ENCODE data around the gene NOL4L.
"Not testable (repeated sequence)": the region's sequence is repeated elsewhere in the genome, so short reads cannot be mapped to it uniquely, and the experiment has no call there.

The NOL4L gene

DNA sequence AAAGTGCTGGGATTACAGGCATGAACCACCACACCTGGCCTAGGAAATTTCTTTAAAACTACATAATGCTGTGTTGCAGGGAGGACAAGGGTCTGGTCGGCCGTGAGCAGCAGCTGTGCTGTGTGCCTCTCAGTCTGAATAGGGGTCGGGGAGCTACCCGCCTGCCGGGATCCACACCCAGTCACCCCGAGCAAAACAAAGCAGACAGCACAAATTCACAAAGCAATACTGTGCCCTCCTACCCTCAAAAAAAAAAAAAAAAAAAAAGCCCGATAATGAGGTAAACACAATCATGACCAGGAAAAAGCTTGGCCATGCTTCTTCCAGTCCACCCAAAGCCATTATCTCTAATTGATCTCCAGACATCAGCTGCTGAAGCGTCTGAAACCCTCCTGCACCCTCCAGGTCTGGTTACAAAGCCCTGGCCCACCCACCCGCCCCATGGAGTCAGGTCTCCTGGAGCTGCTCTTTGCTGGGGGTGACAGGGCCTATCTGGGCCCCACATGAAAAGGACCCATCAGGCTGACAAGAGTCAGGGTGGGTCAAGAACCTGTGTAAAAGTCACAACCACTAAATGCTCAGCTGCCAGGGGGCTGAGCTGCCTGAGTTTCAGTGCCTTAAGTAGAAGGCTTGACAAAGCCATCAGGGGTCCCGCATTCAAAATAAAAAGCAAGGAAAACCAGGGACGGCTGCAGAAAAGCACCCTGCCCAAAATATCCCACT is 88.2 kb downstream of the NOL4L start:
- no peak for DNase-seq

DNA sequence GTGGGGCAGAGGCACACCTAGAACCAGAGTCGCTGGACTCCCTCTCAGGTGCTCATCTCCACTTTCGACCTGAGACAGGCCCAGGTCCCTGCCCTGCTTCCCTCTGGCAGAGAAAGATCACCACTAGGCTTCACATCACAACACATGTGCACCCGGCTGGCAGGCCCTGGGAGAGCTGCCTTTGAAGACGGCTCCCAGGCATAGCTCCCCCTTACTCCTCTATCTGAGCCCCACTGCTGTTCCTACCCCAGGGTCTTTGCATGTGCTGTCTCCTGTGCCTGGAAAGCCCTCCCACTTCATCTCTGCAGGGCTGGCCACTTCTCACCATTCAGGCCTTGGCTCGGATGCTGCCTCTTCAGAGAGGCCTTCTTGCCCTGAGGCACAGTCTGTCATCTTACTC is 89.2 kb downstream of the NOL4L start:
- DNase-seq, result no peak

DNA sequence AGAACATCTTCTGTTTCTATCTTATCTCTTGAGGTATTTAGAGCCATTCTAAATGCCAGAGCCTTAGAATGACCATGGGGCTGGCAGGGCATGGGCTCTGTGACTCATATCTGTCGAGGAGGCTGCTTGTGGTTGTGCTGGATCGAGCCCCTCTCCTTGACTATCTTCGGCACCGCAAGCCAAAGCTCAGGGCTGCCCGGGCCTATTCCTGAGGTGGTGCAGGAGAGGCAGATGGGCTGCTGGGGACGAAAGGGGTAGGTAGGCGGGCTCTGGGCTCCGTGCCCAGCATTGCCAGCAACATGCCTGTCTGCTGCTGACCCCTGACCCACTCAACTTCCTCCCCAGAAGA is 89.9 kb downstream of the NOL4L start:
- no peak for DNase-seq

DNA sequence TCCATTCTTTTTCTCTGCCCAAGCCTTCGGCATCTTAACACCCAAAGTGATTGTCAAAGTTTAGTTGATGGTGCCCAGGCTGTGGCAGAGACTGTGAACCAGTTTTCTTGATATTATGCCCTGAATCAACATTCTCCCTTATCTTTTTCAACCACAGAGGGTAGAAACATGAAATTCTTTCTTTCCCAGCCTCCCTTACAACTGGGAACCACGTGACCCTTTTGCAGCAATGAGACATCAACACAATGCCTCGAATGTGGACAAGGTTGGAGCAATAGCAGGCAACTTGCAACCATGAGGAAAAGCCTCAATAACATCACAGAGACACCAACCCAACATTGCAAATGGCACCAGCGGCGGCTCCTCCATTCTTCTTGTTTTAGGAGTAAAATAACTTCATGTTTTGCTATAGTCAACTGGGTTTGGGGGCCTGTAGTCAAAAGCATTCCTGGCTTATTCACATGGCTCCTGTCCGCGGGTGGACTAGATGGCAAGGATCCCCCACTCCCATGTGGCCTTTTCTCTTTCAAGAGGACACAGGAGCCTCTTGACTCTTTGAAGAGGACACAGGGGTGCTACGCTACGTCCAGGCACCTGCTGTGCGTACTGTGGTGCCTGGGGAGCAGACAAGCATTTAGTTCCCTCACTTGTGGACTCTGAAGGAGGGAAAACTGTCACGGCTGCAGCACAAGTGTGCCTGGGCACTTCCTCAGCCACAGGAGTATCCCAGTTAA is 90.5 kb downstream of the NOL4L start:
- DNase-seq, result no peak

DNA sequence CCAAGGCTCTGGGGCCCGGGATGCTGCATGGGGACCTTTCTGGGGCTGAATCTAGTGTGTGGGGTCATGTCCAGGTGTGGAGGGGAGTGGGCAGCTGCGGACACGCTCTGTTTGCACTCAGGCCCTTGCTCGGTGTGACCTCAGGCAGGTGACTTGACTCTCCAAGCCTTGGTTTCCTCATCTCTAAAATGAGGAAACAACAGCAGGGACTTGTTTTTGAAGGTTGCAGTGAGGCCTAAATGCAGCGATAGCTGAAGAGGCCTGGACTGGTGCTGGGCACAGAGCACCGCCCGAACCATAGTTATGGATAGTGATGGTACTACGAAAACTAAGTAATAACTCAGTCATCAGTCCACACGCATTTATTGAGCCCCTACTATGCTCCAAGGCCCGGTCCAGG is 91.8 kb downstream of the NOL4L start:
- DNase-seq, result no peak

DNA sequence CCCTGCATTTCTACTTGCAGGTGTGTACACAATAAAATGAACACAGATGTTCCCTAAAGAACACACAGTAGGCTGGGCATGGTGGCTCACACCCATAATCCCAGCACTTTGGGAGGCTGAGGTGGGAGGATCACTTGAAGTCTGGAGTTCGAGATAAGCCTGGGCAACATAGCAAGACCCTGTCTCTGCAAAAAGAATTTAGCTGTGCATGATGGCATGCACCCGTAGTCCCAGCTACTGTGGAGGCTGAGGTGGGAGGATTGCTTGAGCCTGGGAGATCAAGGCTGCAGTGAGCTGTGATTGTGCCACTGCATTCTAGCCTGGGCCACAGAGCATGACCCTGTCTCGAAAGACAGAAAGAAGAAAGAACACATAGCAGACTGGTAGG is 93.4 kb downstream of the NOL4L start:
- not testable (repeated sequence) for DNase-seq

DNA sequence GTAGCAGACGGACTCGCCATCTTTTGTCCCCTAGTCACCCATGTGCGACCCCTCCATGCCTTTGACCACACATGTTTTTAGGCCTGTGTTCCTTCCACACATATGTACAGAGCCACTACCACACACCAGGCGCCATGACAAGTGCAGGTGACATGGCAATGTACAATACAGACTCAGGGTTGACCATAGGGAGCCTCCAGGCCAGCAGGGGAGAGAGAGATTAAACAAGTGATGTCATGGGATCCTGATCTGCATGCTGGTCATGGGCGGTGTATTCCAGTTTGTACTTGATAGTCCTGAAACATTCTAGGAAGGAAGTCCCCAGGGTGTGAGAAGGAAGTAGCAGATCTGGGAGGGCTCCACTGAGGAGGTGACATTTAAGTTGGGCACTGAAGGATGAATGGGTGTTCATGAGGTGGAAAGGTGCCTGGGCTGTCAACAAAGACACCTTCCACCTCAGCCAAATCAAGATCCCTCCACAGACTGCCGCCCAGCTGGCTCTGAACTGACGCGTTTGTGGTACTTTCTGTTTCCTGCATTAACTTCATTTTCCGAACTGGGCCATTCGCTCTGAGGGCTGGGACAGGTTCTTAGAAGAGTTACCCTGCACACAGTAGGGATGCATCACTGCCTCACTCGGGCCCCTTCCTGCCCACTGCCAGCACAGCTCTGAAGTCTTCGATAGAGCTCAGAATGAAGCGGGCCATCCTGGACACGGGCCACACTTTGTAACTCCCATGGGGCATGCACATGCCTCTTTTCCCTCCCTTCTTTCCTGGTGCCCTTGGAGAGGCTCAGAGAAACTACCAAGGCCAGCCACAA is 94.0 kb downstream of the NOL4L start:
- DNase-seq, result no peak

DNA sequence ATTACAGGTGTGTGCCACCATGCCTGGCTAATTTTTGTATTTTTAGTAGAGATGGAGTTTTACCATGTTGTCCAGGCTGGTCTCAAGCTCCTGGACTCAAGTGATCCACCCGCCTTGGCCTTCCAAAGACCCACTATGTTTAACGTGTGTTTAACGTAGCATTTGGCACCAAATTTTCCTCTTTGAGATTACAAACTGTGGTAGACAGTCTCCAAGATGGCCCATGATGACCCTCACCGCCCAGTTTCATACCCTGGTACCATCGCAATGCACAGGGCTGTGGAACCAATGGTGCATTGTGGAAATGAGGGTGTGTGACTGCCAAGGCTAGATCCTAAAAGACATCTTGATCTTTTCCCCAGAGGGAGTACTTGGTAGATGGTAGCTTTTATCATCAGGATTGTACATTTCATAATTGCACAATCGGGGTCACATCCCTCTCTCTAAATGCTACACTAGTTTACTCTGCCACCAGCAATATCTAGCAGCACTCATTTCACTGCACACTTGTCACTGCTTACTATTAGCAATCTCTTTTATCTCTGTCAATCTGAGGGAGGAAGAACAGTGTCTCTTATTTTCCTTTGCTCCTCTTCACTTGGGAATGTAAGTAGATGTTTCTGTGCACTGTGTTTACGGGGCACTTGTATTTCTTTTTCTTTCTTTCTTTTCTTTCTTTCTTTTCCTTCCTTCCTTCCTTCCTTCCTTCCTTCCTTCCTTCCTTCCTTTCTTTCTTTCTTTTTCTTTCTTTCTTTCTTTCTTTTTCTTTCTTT is 96.9 kb downstream of the NOL4L start:
- DNase-seq, result no peak

DNA sequence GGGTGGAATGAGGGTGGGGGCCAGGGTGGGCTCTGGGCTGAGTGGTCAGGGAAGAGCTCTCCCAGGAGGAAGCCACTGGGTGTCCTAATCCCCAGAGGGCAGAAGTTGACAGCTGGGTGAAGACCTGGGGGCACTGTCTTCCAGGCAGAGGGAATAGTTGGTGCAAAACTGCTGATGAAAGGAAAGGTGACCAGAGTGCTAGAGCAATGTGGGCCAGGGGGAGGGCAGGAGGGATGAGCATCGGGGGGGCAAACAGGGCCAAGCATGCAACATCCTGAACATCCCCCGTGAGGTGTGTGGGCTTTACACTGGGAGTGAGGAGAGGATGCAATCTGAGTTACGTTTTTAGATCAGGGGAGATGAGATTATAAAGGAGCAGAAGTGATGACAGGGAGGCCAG is 97.8 kb downstream of the NOL4L start:
- DNase-seq, result no peak

DNA sequence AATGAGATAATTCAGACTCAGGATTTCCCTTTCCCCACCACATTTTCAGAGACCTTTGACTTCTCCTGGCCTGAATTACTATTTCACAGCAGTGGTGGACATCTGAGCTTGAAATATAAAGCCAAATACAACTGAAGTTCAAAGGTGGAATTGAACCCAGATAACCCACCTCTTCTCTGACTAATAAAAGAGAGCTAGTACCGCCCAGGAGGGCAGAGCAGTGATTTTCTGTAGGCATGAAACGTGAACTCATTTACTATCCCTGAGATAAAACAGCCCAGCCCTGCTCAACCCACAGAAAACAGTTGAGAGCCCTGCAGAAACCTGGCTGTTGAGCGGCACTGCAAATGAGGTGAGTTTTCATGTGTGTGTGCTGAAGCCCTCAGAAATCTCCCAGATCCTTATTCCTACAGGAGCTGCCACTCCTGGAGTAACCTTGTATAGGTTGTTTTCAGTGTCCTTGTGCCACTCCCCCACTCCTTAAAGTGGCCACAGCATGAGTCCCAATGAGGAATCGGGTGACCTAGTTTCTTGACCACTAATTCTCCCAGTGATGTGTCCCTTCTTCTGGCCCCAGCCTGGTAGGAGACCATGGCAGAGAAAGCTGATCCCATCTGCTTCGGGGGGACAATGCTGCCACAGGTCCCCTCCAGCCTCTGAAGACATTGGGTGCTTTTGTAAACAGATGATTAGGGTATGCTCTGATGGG is 99.2 kb downstream of the NOL4L start:
- DNase-seq, result no peak

DNA sequence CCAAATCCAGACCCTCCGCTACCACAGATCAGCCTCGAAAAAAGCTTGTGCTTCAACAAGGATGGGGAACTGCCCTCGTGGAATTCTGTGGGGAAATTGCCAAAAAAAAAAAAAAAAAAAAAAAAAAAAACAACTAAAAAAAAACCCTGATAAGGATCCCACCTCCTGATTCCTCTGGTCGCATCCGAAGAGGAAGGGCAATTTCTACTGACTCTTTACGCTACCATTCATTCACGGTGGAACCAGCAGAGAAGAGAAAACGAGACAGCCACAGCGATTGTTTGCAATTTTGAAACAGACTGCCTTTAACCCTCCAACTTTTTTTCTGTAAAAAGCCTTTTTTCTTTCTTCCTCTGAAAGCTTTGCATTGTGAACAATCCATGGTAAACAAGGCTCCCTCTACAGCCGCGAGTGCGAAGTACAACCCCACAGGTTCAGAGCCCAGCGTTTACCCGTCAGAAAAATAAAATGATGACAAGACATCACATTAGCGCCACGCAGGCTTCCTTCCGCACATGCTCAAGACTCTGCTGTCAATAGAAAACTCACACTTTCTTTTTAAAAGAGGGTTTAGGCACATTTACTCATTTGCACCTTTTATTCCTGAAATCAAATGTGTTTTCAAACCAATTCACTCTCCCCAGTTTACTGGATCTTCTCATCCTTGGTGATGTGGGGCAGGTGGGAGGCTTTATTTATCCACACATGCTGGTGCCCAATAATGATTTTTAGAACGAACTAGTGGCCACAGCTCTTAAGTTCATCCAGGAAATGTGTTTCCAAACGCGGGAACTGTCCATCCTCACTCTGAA is 100.0 kb downstream of the NOL4L start:
- DNase-seq, result peak; percentile 83

DNA sequence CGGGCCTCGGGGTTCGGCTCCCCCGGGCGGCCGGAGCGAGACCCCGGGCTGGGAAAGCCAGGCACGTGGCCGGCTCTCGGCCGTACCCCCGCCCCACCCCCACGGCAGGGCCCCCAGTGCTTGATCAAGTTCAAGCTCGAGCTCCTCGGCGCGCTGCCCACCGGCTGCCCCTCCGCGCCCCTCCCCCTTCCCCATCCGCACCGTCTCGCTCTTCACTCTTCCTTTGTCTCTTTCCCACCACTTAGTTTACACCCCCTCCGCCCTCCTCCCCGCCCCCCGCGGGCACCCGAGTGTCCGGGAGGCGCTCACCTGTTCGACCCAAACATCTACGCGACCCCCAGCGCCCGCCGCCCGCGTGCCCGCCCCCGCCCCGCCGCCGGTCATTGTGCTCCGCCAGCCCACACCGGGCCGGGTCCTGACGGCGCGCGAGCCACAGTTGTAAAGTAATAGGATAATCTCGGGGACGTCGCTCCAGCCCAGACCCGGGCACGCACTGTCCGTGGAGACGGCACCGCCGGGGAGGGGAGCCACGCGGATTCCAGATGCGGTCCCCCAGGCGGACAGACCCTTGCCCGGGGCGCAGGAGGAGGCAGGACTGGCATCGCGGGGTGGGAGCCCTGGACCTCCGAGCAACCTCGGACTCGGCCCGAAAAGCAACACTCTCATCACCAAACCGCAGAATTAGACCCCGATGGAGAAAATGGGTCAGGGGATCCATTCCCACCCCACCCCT is 100.7 kb downstream of the NOL4L start:
- DNase-seq, result peak; percentile 23

DNA sequence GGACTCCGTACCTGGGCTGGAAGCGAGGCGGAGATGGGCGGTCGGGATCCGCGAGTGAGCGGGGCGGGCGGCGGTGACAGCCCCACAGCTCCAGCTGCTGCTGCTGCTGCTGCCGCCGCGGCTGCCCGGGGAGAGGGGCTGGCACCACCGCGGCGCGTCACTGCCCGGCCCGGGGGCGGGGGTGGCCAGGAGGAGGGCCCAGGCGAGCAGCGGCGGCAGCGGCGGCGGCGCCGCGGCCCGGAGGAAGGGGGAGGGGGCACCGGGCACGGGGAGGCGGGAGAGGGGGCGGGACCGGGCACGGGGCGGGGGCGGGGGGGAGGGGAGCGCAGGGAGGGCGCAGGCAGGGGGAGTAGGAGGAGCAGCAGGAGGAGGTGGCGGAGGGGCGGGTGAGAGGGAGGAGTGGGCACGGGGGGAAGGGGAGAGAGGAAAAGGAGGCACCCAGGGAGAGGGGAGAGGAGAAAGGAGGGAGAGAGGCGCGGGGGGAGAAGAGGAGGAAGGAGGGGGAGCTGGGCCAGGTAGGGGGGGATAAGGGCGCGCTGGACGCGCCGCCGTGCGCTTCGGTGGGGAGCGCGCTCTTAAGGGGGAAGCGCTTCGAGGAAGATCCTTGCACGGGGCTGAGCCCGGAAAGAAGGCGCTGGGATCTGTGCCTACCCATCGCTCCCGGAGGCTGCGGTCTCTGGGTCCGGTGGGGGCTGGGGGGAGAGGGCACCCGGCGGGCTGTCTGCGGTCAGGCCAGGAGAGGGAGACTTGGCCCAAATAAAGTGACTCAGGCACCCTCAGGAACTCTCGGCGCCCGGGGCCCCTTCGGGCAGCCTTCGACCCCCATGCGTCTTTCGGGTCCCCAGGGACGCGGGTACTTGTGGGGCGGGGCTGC is 101.5 kb downstream of the NOL4L start:
- DNase-seq, result peak; percentile 57

DNA sequence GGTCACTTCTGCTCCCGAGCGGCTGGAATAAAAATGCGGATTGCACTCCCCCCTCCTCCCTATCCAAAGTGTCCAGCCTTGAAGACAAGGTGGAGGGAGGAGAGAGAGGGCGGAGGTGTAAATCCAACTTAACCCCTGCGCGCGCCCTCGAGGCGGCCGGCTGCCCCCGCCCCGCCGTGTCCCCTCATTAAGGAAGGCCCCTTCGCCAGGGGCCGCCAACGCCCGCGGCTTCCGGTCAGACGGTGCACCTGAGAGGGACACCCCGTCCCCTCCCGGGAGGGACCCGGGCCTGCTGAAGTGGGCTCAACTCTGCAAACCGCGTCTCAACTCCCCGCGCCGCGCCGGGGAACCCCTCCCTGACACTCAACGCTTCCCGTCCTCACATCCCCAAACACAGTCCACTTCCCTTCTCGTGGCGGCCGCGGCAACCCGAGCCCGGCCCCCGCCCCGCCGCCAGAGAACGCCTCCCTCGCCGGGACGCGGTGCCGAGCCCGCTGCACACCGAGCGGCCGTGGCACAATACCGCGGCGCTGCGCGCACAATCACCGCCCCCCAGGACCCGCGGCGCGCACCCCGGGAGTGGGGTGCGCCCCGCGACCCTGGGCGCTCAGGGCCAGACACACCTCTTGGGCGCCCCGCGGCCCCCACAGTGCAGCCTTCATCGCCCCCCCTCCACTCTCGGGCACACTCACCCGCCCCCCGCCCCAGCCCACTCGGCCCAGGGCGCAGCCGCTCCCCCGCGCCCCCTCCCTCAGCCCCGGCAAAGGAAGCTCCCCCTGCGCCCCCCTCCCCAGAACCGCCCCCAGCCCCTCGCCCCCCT is 102.5 kb downstream of the NOL4L start:
- peak; percentile 27 for DNase-seq

DNA sequence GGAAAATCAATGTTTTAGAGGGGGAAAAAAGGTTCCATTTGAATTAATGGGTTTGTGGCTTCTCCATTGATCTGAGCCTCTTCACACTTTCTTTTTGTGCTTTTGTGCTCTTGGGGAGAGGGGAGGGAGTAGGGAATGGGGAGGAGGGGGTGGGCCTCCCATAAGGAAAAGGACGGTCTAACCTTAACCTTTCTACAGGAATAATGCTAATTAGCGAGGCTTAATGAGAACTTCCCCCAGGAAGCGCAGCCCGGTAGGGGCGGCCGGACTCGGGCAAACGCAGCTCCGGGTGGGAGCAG is 103.0 kb downstream of the NOL4L start:
- DNase-seq, result no peak

DNA sequence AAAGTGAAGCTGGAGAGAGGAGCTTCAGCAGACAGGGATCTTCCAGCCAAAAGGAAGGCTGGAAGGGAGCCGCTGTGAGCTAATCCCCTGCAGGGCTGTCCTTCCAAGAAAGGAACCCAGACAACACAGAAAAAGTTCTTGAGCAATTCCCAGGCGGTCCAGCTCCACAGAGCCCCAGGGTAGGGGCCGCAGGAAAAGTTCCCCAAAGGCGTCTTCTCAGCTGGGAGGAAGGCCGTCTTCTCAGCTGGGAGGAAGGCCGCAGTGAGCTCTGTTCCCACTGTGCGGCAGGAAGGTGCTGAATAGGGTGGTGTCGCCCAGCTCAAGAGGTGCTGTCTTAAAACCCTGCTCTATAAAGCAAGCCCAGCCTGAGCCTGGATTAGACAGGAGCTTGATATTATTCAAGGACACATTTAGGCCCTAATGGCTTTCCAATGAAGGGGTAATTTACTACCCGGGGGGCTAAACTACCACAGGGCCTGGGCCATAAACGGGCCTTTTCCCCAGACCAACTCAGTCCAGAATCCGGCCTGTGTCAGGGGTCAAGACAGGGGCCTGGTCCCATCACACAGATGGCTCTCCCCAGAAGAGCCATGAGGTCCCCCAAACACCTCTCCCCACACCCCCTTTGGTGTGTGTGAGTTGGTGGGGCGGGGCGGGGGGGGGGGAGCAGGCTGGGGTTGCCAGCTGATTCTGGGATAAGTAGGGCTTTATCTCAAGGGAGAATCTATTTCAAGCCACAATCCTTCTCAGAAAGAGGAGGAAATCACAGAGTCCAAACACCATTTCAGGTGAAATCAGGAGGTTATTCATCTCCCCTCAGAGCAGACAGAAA is 103.6 kb downstream of the NOL4L start:
- no peak for DNase-seq

DNA sequence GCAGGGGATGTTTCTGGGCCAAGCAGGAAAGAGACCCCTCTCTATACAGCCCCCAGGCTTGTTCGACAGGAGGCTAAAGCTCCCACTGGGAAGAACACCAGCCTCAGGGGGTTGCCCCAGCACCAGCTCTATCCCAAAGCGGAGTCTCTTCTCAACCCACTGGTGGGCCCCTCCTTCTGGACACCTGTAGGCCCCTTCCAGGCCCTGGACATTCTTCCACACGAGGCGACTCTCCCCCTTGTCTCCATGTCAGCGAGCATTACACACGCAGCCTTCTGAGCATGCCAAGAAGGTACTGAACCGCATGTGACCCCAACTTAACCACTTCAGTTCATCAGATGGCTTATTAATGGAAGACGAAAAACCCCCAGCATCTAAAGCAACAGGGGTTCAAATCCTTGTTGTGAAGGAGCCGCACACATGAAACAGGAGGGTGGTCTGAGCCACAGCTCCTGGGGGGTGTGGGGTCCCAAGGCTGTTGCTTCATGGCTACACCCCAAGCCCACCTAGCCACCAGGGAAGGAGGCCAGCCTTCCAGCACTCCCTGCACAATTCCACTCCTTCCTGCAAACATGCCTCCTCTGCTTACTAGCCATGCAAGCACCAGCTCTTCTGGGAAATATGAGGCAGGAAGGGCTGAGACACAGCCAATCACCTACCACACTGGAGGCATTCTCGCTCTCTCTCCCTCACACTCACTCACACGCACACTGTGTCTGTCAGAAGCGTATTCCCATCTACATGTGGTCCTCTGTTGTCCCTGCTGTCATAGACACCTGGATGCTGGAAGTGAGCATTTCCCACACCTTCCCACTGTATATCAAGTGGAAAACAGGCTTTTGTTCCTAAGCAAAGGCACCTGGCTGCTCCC is 104.5 kb downstream of the NOL4L start:
- no peak for DNase-seq
